IMR-90 (cell line): ENCODE results near the gene RUNX1. TPM values are rescaled to one million over a fixed set of nuclear protein-coding genes. Genes with fewer than 3 reads are reported as not detected.
A peak's percentile ranks its signal among the peaks of the same experiment; 100 is the strongest.

ENCODE experiments used
- ATAC-seq: fragments of 200-7000 bp; cut with Tn5 transposase; 2 replicates; pipeline ENCODE4 v1.9.1; 2020; ENCODE audit warnings: low read depth, mild to moderate bottlenecking, moderate library complexity
- BruUV-seq: library from RNA; stranded (reverse); fragments of 400-500 nt; replicated peaks from 2 replicates; lab custom pipeline; 2021; lab: Mats Ljungman, UMichigan
- CTCF ChIA-PET: fragments of 300-600 bp; formaldehyde crosslinking; extraction: SDS; loops from one replicate; lab custom pipeline; 2021; ENCODE audit warnings: antibody characterized with exemption; lab: Yijun Ruan, JAX
- POLR2A ChIA-PET: fragments of 300-600 bp; sonication (Branson Sonifier 250); formaldehyde crosslinking; loops from one replicate; lab custom pipeline; 2022; ENCODE audit warnings: antibody characterized with exemption; ENCODE audit not compliant: unreplicated experiment; lab: Charles Lee
- DNase-seq: peaks from one replicate; pipeline ENCODE4 v3.0.0; 2013
- H2AFZ ChIP-seq: replicated peaks from 2 replicates; pipeline ENCODE3; 2013; ENCODE audit warnings: low read length, mild to moderate bottlenecking; ENCODE audit not compliant: poor library complexity
- H2AK5ac ChIP-seq: 2 replicates; pipeline ENCODE4 v1.6.1; 2013; ENCODE audit warnings: low read depth, low read length, inconsistent platforms
- H2AK9ac ChIP-seq: replicated peaks from 2 replicates; pipeline ENCODE3; 2013; ENCODE audit warnings: mild to moderate bottlenecking, low read depth, low read length, moderate library complexity; ENCODE audit not compliant: poor library complexity
- H2BK120ac ChIP-seq: 2 replicates; pipeline ENCODE4 v1.6.1; 2013; ENCODE audit warnings: low read depth, low read length, inconsistent platforms
- H2BK15ac ChIP-seq: 3 replicates; pipeline ENCODE4 v1.6.1; 2013; ENCODE audit warnings: low read depth, low read length, inconsistent platforms
- H2BK20ac ChIP-seq: 2 replicates; pipeline ENCODE4 v1.6.1; 2013; ENCODE audit warnings: low read depth, mild to moderate bottlenecking, inconsistent platforms, low read length, moderate library complexity
- H2BK5ac ChIP-seq: 2 replicates; pipeline ENCODE4 v1.6.1; 2013; ENCODE audit warnings: mild to moderate bottlenecking, low read depth, low read length, inconsistent platforms; ENCODE audit not compliant: poor library complexity, severe bottlenecking
- H3K14ac ChIP-seq: replicated peaks from 2 replicates; pipeline ENCODE4 v1.6.1; 2013; ENCODE audit warnings: low read depth, low read length, inconsistent platforms
- H3K18ac ChIP-seq: 2 replicates; pipeline ENCODE4 v1.6.1; 2013; ENCODE audit warnings: low read depth, low read length, control low read depth
- H3K23ac ChIP-seq: 2 replicates; pipeline ENCODE4 v1.6.1; 2013; ENCODE audit warnings: low read depth, low read length, inconsistent platforms
- H3K27ac ChIP-seq: 2 replicates; pipeline ENCODE4 v1.5.1; 2013; ENCODE audit warnings: mild to moderate bottlenecking, control low read depth, low read length; ENCODE audit not compliant: insufficient read depth
- H3K27me3 ChIP-seq: 2 replicates; pipeline ENCODE4 v1.6.1; 2013; ENCODE audit warnings: low read length; ENCODE audit not compliant: control insufficient read depth, insufficient read depth
- H3K36me3 ChIP-seq: 2 replicates; pipeline ENCODE4 v1.6.1; 2013; ENCODE audit warnings: low read length, mixed read lengths; ENCODE audit not compliant: control insufficient read depth, insufficient read depth
- H3K4ac ChIP-seq: 2 replicates; pipeline ENCODE4 v1.6.1; 2013; ENCODE audit warnings: low read depth, low read length, inconsistent platforms
- H3K4me1 ChIP-seq: 2 replicates; pipeline ENCODE4 v1.6.1; 2013; ENCODE audit warnings: low read length, mixed read lengths; ENCODE audit not compliant: control insufficient read depth, insufficient read depth
- H3K4me2 ChIP-seq: 2 replicates; pipeline ENCODE4 v1.6.1; 2013; ENCODE audit warnings: low read depth, mild to moderate bottlenecking, control low read depth, low read length, moderate library complexity
- H3K4me3 ChIP-seq: 2 replicates; pipeline ENCODE4 v1.5.1; 2013; ENCODE audit warnings: low read depth, mild to moderate bottlenecking, control low read depth, low read length, moderate library complexity; ENCODE audit not compliant: insufficient read depth
- H3K56ac ChIP-seq: 2 replicates; pipeline ENCODE4 v1.6.1; 2013; ENCODE audit warnings: low read length, inconsistent platforms; ENCODE audit not compliant: insufficient read depth; ENCODE audit errors: extremely low read depth
- H3K79me1 ChIP-seq, 2 experiments: 2 replicates each; pipeline ENCODE4 v1.6.1; 2013; ENCODE audit warnings: low read length in 2 of 2, inconsistent platforms in 1 of 2, low read depth in 1 of 2
- H3K9ac ChIP-seq: 2 replicates; pipeline ENCODE4 v1.6.1; 2013; ENCODE audit warnings: low read depth, low read length, control low read depth
- H3K9me1 ChIP-seq: 2 replicates; pipeline ENCODE4 v1.6.1; 2013; ENCODE audit warnings: low read length, inconsistent platforms; ENCODE audit not compliant: insufficient read depth
- H3K9me3 ChIP-seq: 2 replicates; pipeline ENCODE4 v1.6.1; 2013; ENCODE audit warnings: low read length; ENCODE audit not compliant: control insufficient read depth, insufficient read depth
- H4K20me1 ChIP-seq: 2 replicates; pipeline ENCODE4 v1.6.1; 2013; ENCODE audit warnings: low read length, inconsistent platforms; ENCODE audit not compliant: insufficient read depth
- H4K5ac ChIP-seq: 2 replicates; pipeline ENCODE4 v1.6.1; 2013; ENCODE audit warnings: mild to moderate bottlenecking, low read depth, low read length, control low read depth
- H4K8ac ChIP-seq, 2 experiments: 2 replicates each; pipeline ENCODE4 v1.6.1; 2013; ENCODE audit warnings: low read depth in 2 of 2, low read length in 2 of 2, control low read depth in 1 of 2, inconsistent platforms in 1 of 2
- H4K91ac ChIP-seq: 2 replicates; pipeline ENCODE4 v1.6.1; 2013; ENCODE audit warnings: low read depth, low read length, inconsistent platforms; ENCODE audit not compliant: insufficient read depth
- CEBPB ChIP-seq: IDR thresholded peaks from 2 replicates; pipeline ENCODE4 v1.6.1; 2012; ENCODE audit warnings: low read depth, low read length, improper control_type of control experiment
- MAFK ChIP-seq: IDR thresholded peaks from 2 replicates; pipeline ENCODE4 v1.6.1; 2012; ENCODE audit warnings: low read depth, low read length, improper control_type of control experiment
- WGBS, 2 experiments: methylation state at CpG; one replicate each; pipeline versions ENCODE4 v1.1.5 to v1.1.7; 2013; ENCODE audit warnings: missing lambda C conversion rate in 2 of 2; ENCODE audit not compliant: insufficient read length in 1 of 2; ENCODE audit errors: extremely low coverage in 2 of 2; 5-methylcytosine and 5-hydroxymethylcytosine counted together
- dilution Hi-C: fragments of 300-500 bp; cut with HindIII; formaldehyde crosslinking; loops from one replicate; pipeline ENCODE4 v1.14.3; 2018; ENCODE audit warnings: low sequenced_read_pairs; ENCODE audit not compliant: unreplicated experiment
- in situ Hi-C: fragments of 300-500 bp; cut with MboI; formaldehyde crosslinking; loops from 3 replicates; pipeline ENCODE4 v1.14.3; 2019; ENCODE audit warnings: low sequenced_read_pairs, inconsistent platforms, mixed read lengths
- intact Hi-C: fragments of 100-400 bp; cut with micrococcal nuclease; formaldehyde crosslinking; loops from 2 replicates; pipeline ENCODE4 v1.10.0; 2022
- polyA plus RNA-seq, 3 experiments: library from polyadenylated mRNA; depleted of rRNA; stranded (reverse); fragments of >200 nt; gene quantifications; 2 replicates each; pipeline ENCODE4 v1.2.3, GENCODE V29; 2012; ENCODE audit warnings: low replicate concordance in 1 of 3
- total RNA-seq: library from RNA; depleted of rRNA; stranded (reverse); fragments of >200 nt; gene quantifications from 2 replicates; pipeline ENCODE4 v1.2.3, GENCODE V29; 2012

Gene RUNX1
- total and polyA plus RNA-seq, 2 of the 4 experiments (the other 2 are of a cell fraction), result 34.5 to 56.5 TPM

- no peaks in the 10 kb centered on the region for H4K20me1 ChIP-seq
These were observed 41.3 kb upstream of the RUNX1 start for GRCh38 chr21:35090403-35090802.

More at GRCh38 chr21:35090403-35090802, 41.3 kb upstream of the RUNX1 start:
- no peak for TF ChIP-seq MAFK
- no peak for TF ChIP-seq CEBPB
- no peaks in the 10 kb centered on the region for H3K79me1 ChIP-seq
- in situ Hi-C loops (no loop called here), dilution Hi-C loops (no loop called here), intact Hi-C loops (no loop called here)
- H3K9me3 ChIP-seq, result peaks cover 4% of the 10 kb centered on the region
- ChIA-PET POLR2A (no interaction called here), CTCF (no interaction called here)
- H4K91ac ChIP-seq, result no peak overlapping the region
- H3K9ac ChIP-seq, result no peak overlapping the region
- no peak overlapping the region for H4K5ac ChIP-seq
- no peaks in the 10 kb centered on the region for H3K27me3 ChIP-seq
- H3K18ac ChIP-seq, result no peak overlapping the region
- no peak overlapping the region for H3K4me3 ChIP-seq
- ATAC-seq (no peak), DNase-seq (no peak)
- H2AFZ ChIP-seq, result no peak overlapping the region
- peaks cover 8% of the 10 kb centered on the region for H3K4me1 ChIP-seq
- H2BK5ac ChIP-seq, result no peak overlapping the region
- H4K8ac ChIP-seq, result 0 out of 4 replicates have a peak overlapping the region, but pooled peaks of 1 of the 2 experiments have one; percentile 6
- no peak overlapping the region for H3K27ac ChIP-seq
- BruUV-seq, result no TSS peak
- peak overlapping the region; percentile 70 for H2BK20ac ChIP-seq
- H2AK5ac ChIP-seq, result no peak overlapping the region; the same call in 1 of the 2 replicates
- no peak overlapping the region for H3K23ac ChIP-seq
- no peaks in the 10 kb centered on the region for H3K36me3 ChIP-seq
- peak overlapping the region; percentile 48; the same call in 1 of the 2 replicates for H3K14ac ChIP-seq
- H3K4ac ChIP-seq, result no peak overlapping the region
- 50% methylated on average over 2 of the region's 4 CpGs; no CpG with 5 or more reads in 1 of the 2 experiments for WGBS, 2 experiments
- H3K9me1 ChIP-seq, result no peaks in the 10 kb centered on the region
- H2AK9ac ChIP-seq, result no peak overlapping the region
- H3K56ac ChIP-seq, result no peak overlapping the region
- H2BK15ac ChIP-seq, result no peak overlapping the region
- no peak overlapping the region for H3K4me2 ChIP-seq
- H2BK120ac ChIP-seq, result peak overlapping the region; percentile 12; the same call in 1 of the 2 replicates
